SKM-1 (cell line): ENCODE data around the gene KCNJ10.

Experiments used
- DNase-seq: peaks from one replicate; lab custom pipeline; 2025; ENCODE audit not compliant: unreplicated experiment; lab: John Stamatoyannopoulos, UW

The KCNJ10 gene

DNA sequence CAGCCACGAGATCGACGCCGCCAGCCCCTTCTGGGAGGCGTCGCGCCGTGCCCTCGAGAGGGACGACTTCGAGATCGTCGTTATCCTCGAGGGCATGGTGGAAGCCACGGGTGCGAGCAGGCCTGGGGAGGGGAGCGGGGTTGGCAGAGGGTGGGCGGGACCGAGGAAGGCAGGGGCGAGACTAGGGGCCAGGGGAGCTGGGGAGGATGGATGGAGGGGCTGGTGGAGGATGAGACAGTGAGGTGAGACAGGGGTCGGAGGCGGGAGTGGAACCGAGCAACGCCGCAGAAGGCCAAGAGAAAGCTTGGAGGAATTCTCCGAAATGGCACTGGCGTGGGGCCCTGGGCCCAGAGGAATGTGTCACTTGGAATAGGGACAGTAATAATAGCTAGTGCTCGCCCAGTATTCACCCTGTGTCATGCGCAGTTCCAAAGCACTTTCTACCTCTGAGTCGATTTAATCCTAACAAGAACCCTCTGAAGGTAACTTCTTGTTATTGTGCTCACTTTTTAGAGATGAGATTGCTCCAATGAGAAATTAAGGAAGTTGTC is 14.9 kb upstream of the KCNJ10 start:
- no peak for DNase-seq

GRCh38 chr1:160083968-160084770 is 14.2 kb upstream of the KCNJ10 start:
- DNase-seq: no peak

GRCh38 chr1:160082926-160083325 is 13.0 kb upstream of the KCNJ10 start:
- DNase-seq: no peak

DNA sequence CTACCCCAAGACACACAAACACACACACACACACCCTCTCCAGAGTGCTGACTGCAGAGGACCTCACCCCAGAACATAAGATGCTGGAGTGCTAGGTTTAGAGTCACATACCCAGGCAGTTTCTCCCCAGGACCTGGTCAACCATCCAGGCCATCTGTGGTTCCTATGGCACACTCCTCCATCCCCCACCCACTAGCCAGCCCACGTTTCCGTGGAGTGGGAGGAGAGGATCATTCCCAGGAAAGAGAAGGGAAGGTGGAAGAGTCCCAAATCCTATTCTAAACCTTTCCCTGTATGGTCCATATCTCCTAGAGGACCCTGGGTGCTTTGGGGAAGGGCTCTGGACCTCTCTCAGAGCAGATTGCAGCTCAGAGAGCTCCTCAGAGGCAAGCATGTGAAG is 12.5 kb upstream of the KCNJ10 start:
- DNase-seq: no peak

DNA sequence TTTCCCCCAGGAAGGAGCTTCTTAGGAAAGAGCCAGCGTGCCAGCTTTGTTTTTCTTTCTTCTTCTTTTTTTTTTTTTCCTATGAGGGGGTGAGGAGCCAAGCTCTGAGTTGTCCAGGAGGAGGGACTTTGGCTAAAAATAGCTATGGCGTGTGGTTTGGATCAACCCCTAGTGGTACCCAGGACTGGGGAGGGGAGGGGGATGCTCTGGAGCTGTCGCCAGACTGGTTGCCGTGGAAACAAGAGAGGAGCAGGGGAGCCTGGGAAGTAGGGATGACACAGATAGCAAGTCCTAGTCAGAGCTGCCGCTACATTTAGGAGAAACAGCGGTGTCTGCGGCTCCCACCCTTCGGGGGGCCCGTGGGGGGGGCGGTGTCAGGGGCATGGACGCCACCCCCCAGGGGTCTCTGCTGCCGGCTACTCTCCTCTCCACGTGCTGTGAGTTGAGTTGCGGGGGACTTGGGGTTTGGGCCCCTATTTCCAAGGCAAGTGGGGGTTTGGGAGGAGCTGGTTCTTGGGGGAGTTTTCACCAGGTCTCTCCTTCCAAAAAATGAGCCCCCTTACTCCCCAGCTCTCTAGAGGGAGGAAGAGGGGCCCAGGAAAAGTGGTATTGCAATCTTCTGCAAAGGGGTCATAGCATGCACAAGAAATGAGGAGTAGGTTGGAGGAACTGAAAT is 11.4 kb upstream of the KCNJ10 start, which contains the start of gene KCNJ9:
KCNJ9 (plus strand) TSS at position 278 of the 676 bp plus-strand sequence. CDS start 2,493 bp downstream, outside the sequence.
- no peak for DNase-seq

GRCh38 chr1:160080381-160081100 is 10.6 kb upstream of the KCNJ10 start:
- no peak for DNase-seq

DNA sequence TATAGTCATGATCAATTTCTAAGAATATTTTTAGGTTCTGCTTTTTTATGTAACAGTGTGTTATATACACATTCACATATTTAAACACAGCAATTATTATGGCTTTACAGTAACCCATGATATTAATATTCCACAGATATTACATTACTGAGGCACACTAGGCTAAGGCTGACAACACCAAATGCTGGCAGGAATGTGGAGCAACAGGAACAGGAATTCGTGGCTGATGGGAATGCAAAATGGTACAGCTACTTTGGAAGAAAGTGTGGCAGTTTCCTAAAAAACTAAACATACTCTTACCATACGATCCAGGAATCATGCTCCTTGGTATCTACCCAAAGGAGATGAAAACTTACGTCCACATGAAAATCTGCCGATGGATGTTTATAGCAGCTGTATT is 9.5 kb upstream of the KCNJ10 start:
- no peak for DNase-seq

- peak; percentile 73 for DNase-seq
These were observed 8.7 kb upstream of the KCNJ10 start for GRCh38 chr1:160078512-160079195.

GRCh38 chr1:160077486-160077885 is 7.5 kb upstream of the KCNJ10 start:
- DNase-seq: peak; percentile 26

DNA sequence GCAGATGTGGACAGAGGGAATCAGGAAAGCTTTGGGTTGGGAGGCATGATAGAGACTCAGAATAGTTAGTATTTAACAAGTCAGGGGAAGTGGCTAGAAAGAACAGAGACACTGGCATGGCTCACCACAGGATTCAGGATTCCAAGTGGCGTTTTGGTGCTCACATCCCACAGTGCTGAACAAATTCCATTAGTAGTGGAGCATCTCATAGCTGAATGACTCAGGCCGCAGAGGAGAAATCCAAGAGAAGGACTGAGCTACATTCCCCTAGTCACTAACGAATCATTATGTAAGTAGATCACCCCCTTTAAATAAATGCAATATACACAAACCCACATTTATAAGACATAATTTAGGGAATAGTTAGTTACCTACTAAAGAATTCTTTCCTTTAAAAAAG is 6.3 kb upstream of the KCNJ10 start:
- DNase-seq: no peak

- DNase-seq: no peak
These were observed 5.9 kb upstream of the KCNJ10 start for GRCh38 chr1:160075836-160076235.

GRCh38 chr1:160074865-160075264 is 4.9 kb upstream of the KCNJ10 start:
- no peak for DNase-seq

DNA sequence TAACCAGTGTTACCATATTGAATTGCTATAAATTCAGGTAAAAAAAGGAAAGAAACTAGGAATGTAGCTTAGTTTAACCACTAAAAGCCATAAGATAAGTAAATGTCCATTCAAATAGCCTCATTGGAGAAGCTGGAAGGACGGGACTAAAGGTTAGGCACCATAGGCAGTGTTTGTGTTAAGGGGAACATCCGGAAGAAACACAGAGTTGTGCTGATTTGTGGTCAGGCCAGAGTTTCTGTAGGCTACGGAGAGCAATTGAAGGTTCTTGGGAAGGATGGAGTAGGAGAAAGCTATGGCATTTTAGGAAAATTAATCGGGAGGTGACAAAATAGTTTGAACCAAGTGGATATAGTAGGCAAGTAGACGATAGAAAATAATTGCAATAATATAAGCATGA is 1.3 kb upstream of the KCNJ10 start:
- DNase-seq: no peak

GRCh38 chr1:160070243-160071163 is 543 bp upstream of the KCNJ10 start:
- no peak for DNase-seq

GRCh38 chr1:160068225-160068624 is 1.7 kb downstream of the KCNJ10 start:
- no peak for DNase-seq

- no peak for DNase-seq
These were observed 2.9 kb downstream of the KCNJ10 start for GRCh38 chr1:160066829-160067745.

GRCh38 chr1:160064746-160065145 is 5.2 kb downstream of the KCNJ10 start:
- no peak for DNase-seq

DNA sequence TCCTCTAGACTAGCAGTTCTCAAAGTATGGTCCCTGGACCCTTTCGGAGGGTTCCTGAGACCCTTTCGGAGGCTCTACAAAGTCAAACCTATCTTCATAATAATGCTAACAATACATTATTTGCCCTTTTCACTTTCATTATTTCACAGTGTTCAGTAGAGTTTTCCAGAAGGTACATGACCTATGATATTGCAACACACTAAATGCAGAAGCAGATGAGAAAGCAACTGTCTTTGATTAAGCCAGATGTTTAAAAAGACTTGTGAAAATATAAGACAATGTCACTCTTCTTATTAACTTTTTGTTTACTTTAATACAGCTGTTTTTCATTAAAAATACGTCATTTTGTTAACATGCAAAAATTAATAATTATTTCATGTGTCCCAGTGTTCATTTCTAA is 5.8 kb downstream of the KCNJ10 start:
- DNase-seq: no peak

- no peak for DNase-seq
These were observed 6.8 kb downstream of the KCNJ10 start for GRCh38 chr1:160063176-160063575.
